Activated T-cell treated with anti-CD3 and anti-CD28 coated beads for 24 hours (primary cell): ENCODE results near the gene MEG3.

Source experiments
- DNase-seq: peaks from one replicate; pipeline ENCODE4 v3.0.0-alpha.2; 2020; ENCODE audit warnings: low read depth

MEG3 gene

GRCh38 chr14:100898465-100898864, 72.5 kb downstream of the MEG3 start:
- DNase-seq = no peak

GRCh38 chr14:100898935-100899883, 73.3 kb downstream of the MEG3 start:
- no peak for DNase-seq

- no peak for DNase-seq
These were observed 74.2 kb downstream of the MEG3 start for GRCh38 chr14:100899884-100900771.

DNA sequence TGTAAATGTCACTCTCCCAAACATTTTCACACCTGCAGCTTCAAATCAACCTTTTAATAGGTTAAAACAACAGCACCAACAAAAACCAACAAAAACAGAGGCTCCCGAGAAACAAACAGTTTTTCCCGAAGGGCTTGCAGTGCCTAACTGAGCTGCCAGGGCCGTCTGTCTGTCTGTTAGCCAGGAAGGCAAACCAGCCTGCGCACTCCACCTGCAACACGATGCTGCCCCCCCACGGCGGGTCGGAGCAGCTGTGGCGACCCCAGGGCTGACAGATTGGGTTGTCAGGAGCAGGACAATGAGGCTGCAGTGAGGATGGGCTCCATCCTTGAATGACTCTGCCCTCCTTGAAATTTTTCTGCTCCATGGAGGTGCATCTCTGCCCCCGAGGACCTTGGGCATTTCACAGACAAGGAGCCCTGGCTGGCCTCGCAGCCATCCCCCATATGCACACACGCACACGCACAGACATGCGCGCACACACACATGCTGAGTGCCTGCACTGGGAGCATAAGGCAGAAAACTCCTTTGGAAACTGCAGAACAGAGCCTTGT, 75.0 kb downstream of the MEG3 start:
- DNase-seq = no peak

- no peak for DNase-seq
These were observed 75.7 kb downstream of the MEG3 start for GRCh38 chr14:100901391-100902183.

GRCh38 chr14:100902295-100903133, 76.6 kb downstream of the MEG3 start:
- DNase-seq = no peak

DNA sequence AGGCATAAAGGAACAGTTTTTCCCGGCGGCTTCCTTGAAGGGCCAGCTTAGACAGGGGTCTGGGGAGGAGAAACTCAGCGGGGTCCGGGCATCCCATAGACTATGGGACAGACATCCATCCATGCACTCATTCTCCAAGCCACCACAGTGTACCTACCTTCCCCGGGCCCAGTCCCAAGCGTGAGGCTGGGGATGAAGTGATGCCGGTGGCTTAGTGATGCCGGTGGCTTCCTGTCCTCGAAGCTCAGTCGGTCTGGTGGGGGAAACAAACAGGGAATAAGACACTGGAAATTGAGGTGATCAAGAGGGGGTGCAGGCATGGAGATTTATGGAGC, 77.2 kb downstream of the MEG3 start:
- no peak for DNase-seq

DNA sequence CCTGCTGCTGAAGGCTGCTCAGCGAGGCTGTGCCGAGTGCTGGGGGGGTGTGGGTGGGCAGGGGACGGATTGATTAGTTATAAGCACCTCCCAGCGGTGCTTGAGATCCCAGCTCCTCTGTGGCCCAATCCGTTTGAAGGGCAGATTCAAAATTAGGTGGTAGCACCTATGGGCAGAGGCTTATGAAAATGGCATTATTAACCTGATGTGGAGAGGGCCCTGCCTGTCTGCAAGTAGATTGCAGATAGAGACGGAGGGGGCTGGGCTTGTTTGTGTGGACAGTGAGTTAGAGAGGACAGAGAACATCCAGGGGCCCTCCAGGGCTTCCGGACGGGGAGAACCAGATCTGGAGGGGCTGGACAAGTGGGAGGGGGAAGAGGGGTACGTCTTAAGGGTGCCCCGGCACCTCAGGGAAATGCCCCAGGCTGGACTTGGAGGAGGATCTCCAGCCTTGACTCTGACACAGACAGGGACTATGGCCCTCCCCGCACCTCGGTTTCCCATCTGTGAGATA, 77.8 kb downstream of the MEG3 start, which contains the start of gene RTL1:
Gene RTL1, minus strand, starts transcription at position 51 of the 514 bp plus-strand sequence. CDS start 18,934 bp downstream, outside the sequence.
- DNase-seq = no peak

- DNase-seq = no peak
These were observed 78.6 kb downstream of the MEG3 start for GRCh38 chr14:100904307-100905087.

DNA sequence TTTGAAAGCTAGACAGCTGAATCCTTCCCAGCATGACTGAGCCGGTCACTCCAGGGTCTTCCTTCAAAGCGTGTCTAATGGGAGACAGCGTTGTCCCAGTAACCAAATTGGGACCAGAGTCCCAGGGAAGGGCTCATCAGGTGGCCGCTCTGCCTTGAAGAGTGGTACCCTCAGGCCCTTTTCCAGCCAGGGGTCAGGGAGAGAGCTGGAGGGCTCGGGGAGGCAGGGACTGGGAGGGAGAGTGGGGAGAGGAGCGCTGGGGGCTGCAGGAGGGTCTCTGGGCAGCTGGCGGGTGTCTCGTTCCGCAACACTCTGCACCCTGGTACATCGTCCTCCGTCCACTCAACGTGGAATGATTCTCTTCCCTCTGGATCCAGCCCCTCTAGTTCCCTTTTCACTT, 79.2 kb downstream of the MEG3 start:
- no peak for DNase-seq

GRCh38 chr14:100906420-100906819, 80.5 kb downstream of the MEG3 start:
- DNase-seq = no peak

- DNase-seq = no peak
These were observed 81.3 kb downstream of the MEG3 start for GRCh38 chr14:100907240-100907639.

- no peak for DNase-seq
These were observed 83.5 kb downstream of the MEG3 start for GRCh38 chr14:100909439-100909838.
